ENCODE measurements around the gene PPCDC.

Gene PPCDC

GRCh38 chr15:75019916-75020315, 3.5 kb upstream of the PPCDC start:
- H3K79me2 ChIP-seq (ENCODE audit: control insufficient read depth, insufficient read depth, low read length), result peaks cover 3% of the 10 kb centered on the region
- no peak overlapping the region for H3K27ac ChIP-seq (ENCODE audit: low read depth, low read length)
- no peaks in the 10 kb centered on the region for H3K27me3 ChIP-seq (ENCODE audit: insufficient read depth, low read length, poor library complexity)
- no peak overlapping the region for H3K23ac ChIP-seq (ENCODE audit: low read length)
- H2AK5ac ChIP-seq (ENCODE audit: low read length), result no peak overlapping the region
- H4K5ac ChIP-seq (ENCODE audit: low read length), result no peak overlapping the region
- no CpG with 5 or more reads among the region's 3 CpGs for WGBS (ENCODE audit: extremely low coverage, insufficient coverage, low lambda C conversion rate)
- no peak for DNase-seq
- H3K18ac ChIP-seq (ENCODE audit: low read length), result no peak overlapping the region
- no peak overlapping the region for H3K4me3 ChIP-seq (ENCODE audit: low read length)
- H3K4me2 ChIP-seq (ENCODE audit: low read length), result no peak overlapping the region
- H3K36me3 ChIP-seq (ENCODE audit: control insufficient read depth, insufficient read depth, low read length), result no peaks in the 10 kb centered on the region
- no peaks in the 10 kb centered on the region for H3K4me1 ChIP-seq (ENCODE audit: control insufficient read depth, low read depth, low read length)
- no peak overlapping the region for H3K4ac ChIP-seq (ENCODE audit: low read depth, low read length)
- no peak overlapping the region for H4K8ac ChIP-seq (ENCODE audit: low read depth, low read length)
- no peak overlapping the region for H2BK120ac ChIP-seq (ENCODE audit: low read depth, low read length)
- no peak overlapping the region for H2BK5ac ChIP-seq (ENCODE audit: low read length)
- no peak overlapping the region for H2BK15ac ChIP-seq (replicated peaks; ENCODE audit: low read depth)
- no peak overlapping the region for H3K9ac ChIP-seq (ENCODE audit: low read length)
- peaks cover 6% of the 10 kb centered on the region for H3K79me1 ChIP-seq (ENCODE audit: low read length)
- H3K56ac ChIP-seq (ENCODE audit: low read length), result no peak overlapping the region

DNA sequence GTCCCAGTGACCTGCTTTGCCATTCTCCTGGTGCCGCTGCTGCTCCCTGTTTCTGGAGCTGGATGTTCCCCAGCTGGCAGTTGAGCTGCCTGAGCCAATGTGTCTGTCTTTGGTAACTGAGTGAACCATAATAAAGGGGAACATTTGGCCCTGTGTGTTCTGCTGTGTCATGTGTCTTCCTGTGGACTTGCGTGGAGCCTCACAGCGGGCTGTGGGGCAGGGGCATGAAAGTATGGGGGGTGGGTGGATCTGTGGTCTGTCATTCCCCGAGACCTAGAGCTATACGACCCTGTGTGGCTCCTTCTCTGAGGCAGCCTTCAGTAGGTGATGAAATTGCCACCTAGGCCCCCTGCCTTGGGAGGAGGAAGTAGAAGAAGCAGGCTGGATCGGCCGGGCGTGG, 2.0 kb upstream of the PPCDC start:
- no peak overlapping the region for H3K27ac ChIP-seq (ENCODE audit: low read depth, low read length)
- no peak overlapping the region for H3K56ac ChIP-seq (ENCODE audit: low read length)
- H3K18ac ChIP-seq (ENCODE audit: low read length), result no peak overlapping the region
- no peak overlapping the region for H3K4me2 ChIP-seq (ENCODE audit: low read length)
- no peak overlapping the region for H2BK120ac ChIP-seq (ENCODE audit: low read depth, low read length)
- no peak overlapping the region for H2BK5ac ChIP-seq (ENCODE audit: low read length)
- H3K36me3 ChIP-seq (ENCODE audit: control insufficient read depth, insufficient read depth, low read length), result no peaks in the 10 kb centered on the region
- H4K8ac ChIP-seq (ENCODE audit: low read depth, low read length), result no peak overlapping the region
- H3K79me1 ChIP-seq (ENCODE audit: low read length), result peaks cover 6% of the 10 kb centered on the region
- no peak overlapping the region for H4K5ac ChIP-seq (ENCODE audit: low read length)
- H3K4me1 ChIP-seq (ENCODE audit: control insufficient read depth, low read depth, low read length), result no peaks in the 10 kb centered on the region
- no peak overlapping the region for H3K4me3 ChIP-seq (ENCODE audit: low read length)
- no peak overlapping the region for H2BK15ac ChIP-seq (replicated peaks; ENCODE audit: low read depth)
- H3K4ac ChIP-seq (ENCODE audit: low read depth, low read length), result no peak overlapping the region
- H3K9ac ChIP-seq (ENCODE audit: low read length), result no peak overlapping the region
- no peak overlapping the region for H3K23ac ChIP-seq (ENCODE audit: low read length)
- WGBS (ENCODE audit: extremely low coverage, insufficient coverage, low lambda C conversion rate), result no CpG with 5 or more reads among the region's 8 CpGs
- H3K27me3 ChIP-seq (ENCODE audit: insufficient read depth, low read length, poor library complexity), result no peaks in the 10 kb centered on the region
- no peak for DNase-seq
- peaks cover 3% of the 10 kb centered on the region for H3K79me2 ChIP-seq (ENCODE audit: control insufficient read depth, insufficient read depth, low read length)
- H2AK5ac ChIP-seq (ENCODE audit: low read length), result no peak overlapping the region

DNA sequence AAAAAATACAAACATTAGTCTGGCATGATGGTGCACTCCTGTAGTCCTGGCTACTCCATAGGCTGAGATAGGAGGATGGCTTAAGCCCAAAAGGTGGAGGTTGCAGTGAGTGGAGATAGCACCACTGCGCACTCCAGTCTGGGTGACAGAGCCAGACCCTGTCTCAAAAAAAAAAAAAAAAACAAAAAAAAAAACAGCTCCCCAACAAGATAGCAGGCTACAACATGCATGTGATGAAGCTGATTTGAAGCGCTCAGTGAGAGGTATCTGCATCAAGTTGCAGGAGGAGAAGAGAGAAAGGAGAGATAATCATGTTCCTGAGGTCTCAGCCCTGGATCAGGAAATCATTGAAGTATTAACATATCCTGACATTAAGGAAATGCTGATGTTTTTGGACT, 608 bp upstream of the PPCDC start:
- Histone ChIP-seq H3K56ac (ENCODE audit: low read length) (no peak overlapping the region), H2BK5ac (ENCODE audit: low read length) (no peak overlapping the region), H3K4me3 (ENCODE audit: low read length) (no peak overlapping the region), H4K5ac (ENCODE audit: low read length) (no peak overlapping the region), H3K36me3 (ENCODE audit: control insufficient read depth, insufficient read depth, low read length) (no peaks in the 10 kb centered on the region), H3K9ac (ENCODE audit: low read length) (no peak overlapping the region), H2BK120ac (ENCODE audit: low read depth, low read length) (no peak overlapping the region), H3K4me2 (ENCODE audit: low read length) (no peak overlapping the region), H2BK15ac (replicated peaks; ENCODE audit: low read depth) (no peak overlapping the region), H2AK5ac (ENCODE audit: low read length) (no peak overlapping the region), H3K79me2 (ENCODE audit: control insufficient read depth, insufficient read depth, low read length) (peaks cover 3% of the 10 kb centered on the region), H3K4ac (ENCODE audit: low read depth, low read length) (no peak overlapping the region), H3K27me3 (ENCODE audit: insufficient read depth, low read length, poor library complexity) (no peaks in the 10 kb centered on the region), H3K4me1 (ENCODE audit: control insufficient read depth, low read depth, low read length) (no peaks in the 10 kb centered on the region), H4K8ac (ENCODE audit: low read depth, low read length) (no peak overlapping the region), H3K27ac (ENCODE audit: low read depth, low read length) (no peak overlapping the region), H3K23ac (ENCODE audit: low read length) (no peak overlapping the region), H3K18ac (ENCODE audit: low read length) (no peak overlapping the region), H3K79me1 (ENCODE audit: low read length) (peaks cover 6% of the 10 kb centered on the region)
- no CpG with 5 or more reads among the region's 2 CpGs for WGBS (ENCODE audit: extremely low coverage, insufficient coverage, low lambda C conversion rate)
- DNase-seq, result no peak

DNA sequence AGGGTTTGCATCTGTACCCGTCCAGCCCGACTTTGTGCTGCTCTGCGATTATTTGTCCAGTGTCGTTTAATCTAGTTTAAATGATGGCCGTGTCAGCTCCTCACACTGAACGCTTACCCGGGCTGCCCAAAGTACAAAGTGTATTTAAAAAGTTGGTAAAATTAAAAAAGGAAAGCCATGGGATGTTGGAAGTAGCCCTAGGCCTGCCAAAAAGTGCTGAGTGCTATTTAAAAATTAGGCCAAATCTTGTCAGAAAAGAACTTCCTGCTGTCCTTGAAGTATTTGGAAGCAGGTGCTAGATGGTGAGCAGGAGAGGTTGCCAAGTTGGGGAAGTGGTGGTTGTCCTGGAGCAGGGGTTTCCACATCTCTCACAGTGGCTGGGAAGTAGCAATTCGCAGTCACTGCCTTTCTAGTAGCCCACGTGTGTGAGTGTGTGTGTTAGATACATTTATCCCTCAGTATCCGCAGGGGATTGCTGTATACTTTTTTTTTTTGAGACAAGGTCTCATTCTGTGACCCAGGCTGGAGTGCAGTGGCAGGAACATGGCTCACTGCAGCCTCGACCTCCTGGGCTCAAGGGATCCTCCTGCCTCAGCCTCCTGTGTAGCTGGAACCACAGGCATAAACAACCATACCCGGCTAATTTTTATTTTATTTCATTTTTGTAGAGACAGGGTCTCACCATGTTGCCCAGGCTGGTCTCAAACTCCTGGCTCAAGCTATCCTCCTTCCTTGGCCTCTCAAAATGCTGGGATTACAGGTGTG, 664 bp downstream of the PPCDC start:
- H4K8ac ChIP-seq (ENCODE audit: low read depth, low read length), result no peak overlapping the region
- H2BK120ac ChIP-seq (ENCODE audit: low read depth, low read length), result no peak overlapping the region
- H3K36me3 ChIP-seq (ENCODE audit: control insufficient read depth, insufficient read depth, low read length), result no peaks in the 10 kb centered on the region
- H3K79me2 ChIP-seq (ENCODE audit: control insufficient read depth, insufficient read depth, low read length), result peaks cover 3% of the 10 kb centered on the region
- H3K27ac ChIP-seq (ENCODE audit: low read depth, low read length), result no peak overlapping the region
- peak overlapping the region; percentile 90 for H3K4me3 ChIP-seq (ENCODE audit: low read length)
- H3K56ac ChIP-seq (ENCODE audit: low read length), result peak overlapping the region; percentile 99
- H3K9ac ChIP-seq (ENCODE audit: low read length), result peak overlapping the region; percentile 98
- H2BK5ac ChIP-seq (ENCODE audit: low read length), result peak overlapping the region; percentile 82
- H2BK15ac ChIP-seq (replicated peaks; ENCODE audit: low read depth), result no peak overlapping the region
- H3K4ac ChIP-seq (ENCODE audit: low read depth, low read length), result peak overlapping the region; percentile 38
- DNase-seq, result peak; percentile 16
- peak overlapping the region; percentile 86 for H2AK5ac ChIP-seq (ENCODE audit: low read length)
- no peaks in the 10 kb centered on the region for H3K4me1 ChIP-seq (ENCODE audit: control insufficient read depth, low read depth, low read length)
- H3K27me3 ChIP-seq (ENCODE audit: insufficient read depth, low read length, poor library complexity), result no peaks in the 10 kb centered on the region
- H3K4me2 ChIP-seq (ENCODE audit: low read length), result peak overlapping the region; percentile 73
- no peak overlapping the region for H3K23ac ChIP-seq (ENCODE audit: low read length)
- WGBS (ENCODE audit: extremely low coverage, insufficient coverage, low lambda C conversion rate), result no CpG with 5 or more reads among the region's 12 CpGs
- H4K5ac ChIP-seq (ENCODE audit: low read length), result no peak overlapping the region
- H3K18ac ChIP-seq (ENCODE audit: low read length), result peak overlapping the region; percentile 78
- H3K79me1 ChIP-seq (ENCODE audit: low read length), result peaks cover 6% of the 10 kb centered on the region

DNA sequence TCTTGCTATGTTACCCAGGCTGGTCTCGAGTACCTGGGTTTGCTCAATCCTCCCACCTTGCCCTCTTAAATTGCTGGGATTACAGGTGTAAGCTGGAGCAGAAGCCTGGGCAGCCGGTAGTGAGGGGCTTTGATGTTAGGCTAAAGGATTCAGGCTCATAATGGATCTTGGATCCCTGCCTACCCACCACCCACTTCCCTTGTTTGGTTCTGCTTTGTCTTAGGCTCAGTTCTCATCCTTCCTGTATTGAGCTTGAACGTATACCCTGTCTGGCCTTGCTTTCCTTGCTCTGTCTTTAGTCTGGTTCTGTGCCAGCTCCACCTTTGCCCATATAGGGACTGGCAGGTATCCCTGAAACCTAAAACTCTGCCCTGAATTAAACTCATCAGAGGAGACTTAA, 1.7 kb downstream of the PPCDC start:
- no peak overlapping the region for H3K4me2 ChIP-seq (ENCODE audit: low read length)
- no peaks in the 10 kb centered on the region for H3K27me3 ChIP-seq (ENCODE audit: insufficient read depth, low read length, poor library complexity)
- H3K4ac ChIP-seq (ENCODE audit: low read depth, low read length), result no peak overlapping the region
- peak overlapping the region; percentile 6 for H3K9ac ChIP-seq (ENCODE audit: low read length)
- H4K5ac ChIP-seq (ENCODE audit: low read length), result no peak overlapping the region
- no peak overlapping the region for H3K27ac ChIP-seq (ENCODE audit: low read depth, low read length)
- H2BK120ac ChIP-seq (ENCODE audit: low read depth, low read length), result no peak overlapping the region
- no peak overlapping the region for H3K56ac ChIP-seq (ENCODE audit: low read length)
- H3K18ac ChIP-seq (ENCODE audit: low read length), result no peak overlapping the region
- no peak for DNase-seq
- no peaks in the 10 kb centered on the region for H3K36me3 ChIP-seq (ENCODE audit: control insufficient read depth, insufficient read depth, low read length)
- no peak overlapping the region for H3K4me3 ChIP-seq (ENCODE audit: low read length)
- peaks cover 7% of the 10 kb centered on the region for H3K4me1 ChIP-seq (ENCODE audit: control insufficient read depth, low read depth, low read length)
- no peak overlapping the region for H3K23ac ChIP-seq (ENCODE audit: low read length)
- H4K8ac ChIP-seq (ENCODE audit: low read depth, low read length), result no peak overlapping the region
- H3K79me2 ChIP-seq (ENCODE audit: control insufficient read depth, insufficient read depth, low read length), result peaks cover 3% of the 10 kb centered on the region
- no peak overlapping the region for H2AK5ac ChIP-seq (ENCODE audit: low read length)
- H2BK15ac ChIP-seq (replicated peaks; ENCODE audit: low read depth), result no peak overlapping the region
- H2BK5ac ChIP-seq (ENCODE audit: low read length), result no peak overlapping the region
- no CpG with 5 or more reads among the region's 3 CpGs for WGBS (ENCODE audit: extremely low coverage, insufficient coverage, low lambda C conversion rate)
- peaks cover 6% of the 10 kb centered on the region for H3K79me1 ChIP-seq (ENCODE audit: low read length)

Data from mesendoderm (in vitro differentiated cells).